GM13976 (cell line): ENCODE measurements around the gene BTBD17.
"Not testable (repeated sequence)": the region's sequence is repeated elsewhere in the genome, so short reads cannot be mapped to it uniquely, and the experiment has no call there.

Experiments used
- DNase-seq: peaks from one replicate; pipeline ENCODE4 v3.0.0; 2012; ENCODE audit warnings: low spot score
- CTCF ChIP-seq: IDR thresholded peaks from 2 replicates; pipeline ENCODE4 v1.5.1; 2012; ENCODE audit warnings: borderline replicate concordance, mild to moderate bottlenecking; ENCODE audit not compliant: insufficient read depth; ENCODE audit errors: extremely low read depth, missing control alignments, control extremely low read depth
- in situ Hi-C: fragments of 300-500 bp; cut with MboI; formaldehyde crosslinking; loops from one replicate; pipeline ENCODE4 v1.12.0; 2022; ENCODE audit warnings: low sequenced_read_pairs, mixed read lengths, inconsistent platforms; ENCODE audit not compliant: unreplicated experiment

The BTBD17 gene

GRCh38 chr17:74361230-74362068, at the start of gene BTBD17:
BTBD17 (minus strand) TSS chr17:74361868; CDS start chr17:74361819, 49 bp downstream.
- peak; percentile 51 for TF ChIP-seq CTCF
- in situ Hi-C loops = loop anchor here (10.0 kb wide), 1 partner anchor 67 kb away; no protein-coding TSS in a partner anchor

DNA sequence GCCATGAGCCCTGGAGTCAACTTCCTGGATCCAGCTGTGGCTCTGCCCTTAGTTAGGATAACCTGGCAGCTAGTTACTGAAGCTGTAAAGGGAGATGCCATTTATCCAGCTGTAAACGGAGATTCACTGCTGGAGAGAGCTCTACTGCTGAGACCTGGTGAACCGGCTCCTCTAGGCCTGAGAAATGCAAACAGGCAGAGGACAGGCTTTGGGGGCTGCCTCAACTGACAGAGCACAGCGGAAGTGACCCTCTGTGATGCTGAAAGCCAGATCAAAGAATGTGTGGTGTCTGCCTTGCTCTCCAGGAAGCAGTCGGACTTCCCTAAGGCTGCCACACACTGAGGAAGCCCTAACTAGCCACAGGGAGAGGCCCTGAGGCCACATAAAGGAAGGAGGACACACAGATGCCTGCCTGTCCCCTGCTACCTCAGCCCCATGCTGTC, 48.4 kb upstream of the BTBD17 start:
- in situ Hi-C loops = no loop called here
- TF ChIP-seq CTCF = no peak
- no peak for DNase-seq

More at GRCh38 chr17:74361230-74362068, at the start of gene BTBD17:
- peak; percentile 78 for DNase-seq

- no peak for DNase-seq
- no peak for TF ChIP-seq CTCF
- in situ Hi-C loops = no loop called here
These were observed 47.1 kb upstream of the BTBD17 start for GRCh38 chr17:74408815-74409214.

- peak; percentile 52 for TF ChIP-seq CTCF
- DNase-seq = no peak
- in situ Hi-C loops = no loop called here
These were observed 46.6 kb upstream of the BTBD17 start for GRCh38 chr17:74408262-74408661.

GRCh38 chr17:74407384-74407783, 45.7 kb upstream of the BTBD17 start:
- DNase-seq = no peak
- in situ Hi-C loops = no loop called here
- TF ChIP-seq CTCF = no peak

GRCh38 chr17:74405311-74405710, 43.6 kb upstream of the BTBD17 start:
- DNase-seq, in situ Hi-C loops: not testable (repeated sequence)

DNA sequence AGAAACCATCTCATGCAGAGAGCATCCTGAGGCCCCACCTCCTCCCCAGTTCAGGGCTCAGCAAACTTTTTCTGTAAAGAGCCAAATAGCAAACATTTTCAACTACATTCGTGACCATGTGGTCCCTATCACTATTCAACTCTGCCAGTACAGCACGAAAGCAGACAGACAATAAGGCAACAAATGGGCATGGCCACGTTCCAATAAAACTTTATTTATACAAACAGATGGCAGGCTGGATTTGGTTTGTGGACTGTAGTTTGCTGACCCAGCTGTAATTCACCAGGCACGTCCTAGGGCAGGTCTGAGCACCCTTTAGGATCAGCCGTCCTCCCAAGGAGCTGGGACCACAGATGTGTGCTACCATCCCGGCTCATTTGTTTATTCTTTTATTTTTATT, 43.1 kb upstream of the BTBD17 start:
- in situ Hi-C loops = no loop called here
- DNase-seq = no peak
- no peak for TF ChIP-seq CTCF
